Neural cell (in vitro differentiated cells): ENCODE measurements around the gene ANTXR1. TPM values are rescaled to one million over a fixed set of nuclear protein-coding genes. Genes with fewer than 3 reads are reported as not detected.

Experiments
- H2AFZ ChIP-seq: fragments of 200-600, 300-800 bp; sonication (generic), shearing (Covaris generic); 2 replicates; pipeline ENCODE4 v1.6.0; 2014; ENCODE audit warnings: low read depth, mild to moderate bottlenecking, antibody characterized with exemption, low read length, moderate library complexity
- H3F3A ChIP-seq: fragments of 200-600 bp; shearing (Covaris generic); 2 replicates; pipeline ENCODE4 v1.6.1; 2016; ENCODE audit warnings: mild to moderate bottlenecking, moderate library complexity, mixed read lengths, antibody characterized with exemption, low read length; ENCODE audit not compliant: insufficient read depth, poor library complexity, severe bottlenecking
- H3K27ac ChIP-seq: fragments of 200-600, 300-800 bp; sonication (generic), shearing (Covaris generic); 2 replicates; pipeline ENCODE4 v1.5.1; 2014; ENCODE audit warnings: mild to moderate bottlenecking, low read length, moderate library complexity
- H3K27me3 ChIP-seq: fragments of 300-800, 200-600 bp; sonication (generic), shearing (Covaris generic); 2 replicates; pipeline ENCODE4 v1.6.0; 2014; ENCODE audit warnings: mild to moderate bottlenecking, low read depth, low read length, moderate library complexity; ENCODE audit not compliant: insufficient read depth
- H3K36me3 ChIP-seq: fragments of 300-800, 200-600 bp; sonication (generic), shearing (Covaris generic); 2 replicates; pipeline ENCODE4 v1.5.1; 2014; ENCODE audit warnings: mild to moderate bottlenecking, antibody characterized with exemption, low read length, moderate library complexity; ENCODE audit not compliant: insufficient read depth
- H3K4me2 ChIP-seq: fragments of 300-800, 200-600 bp; sonication (generic), shearing (Covaris generic); 2 replicates; pipeline ENCODE4 v1.6.0; 2014; ENCODE audit warnings: mild to moderate bottlenecking, low read length
- H3K4me3 ChIP-seq: fragments of 300-800, 200-600 bp; sonication (generic), shearing (Covaris generic); 2 replicates; pipeline ENCODE4 v1.5.1; 2014; ENCODE audit warnings: mild to moderate bottlenecking, low read length, moderate library complexity
- H3K79me2 ChIP-seq: fragments of 200-600 bp; shearing (Covaris generic); replicated peaks from 2 replicates; pipeline ENCODE4 v1.6.0; 2014; ENCODE audit warnings: mild to moderate bottlenecking, low read length, moderate library complexity; ENCODE audit not compliant: insufficient read depth
- H3K9ac ChIP-seq: fragments of 300-800, 200-600 bp; sonication (generic), shearing (Covaris generic); 2 replicates; pipeline ENCODE4 v1.6.1; 2016; ENCODE audit warnings: mild to moderate bottlenecking, low read length, mixed read lengths
- H3K9me2 ChIP-seq: fragments of 200-600 bp; shearing (Covaris generic); 2 replicates; pipeline ENCODE4 v1.6.1; 2016; ENCODE audit warnings: mild to moderate bottlenecking, low read length, mixed read lengths; ENCODE audit not compliant: insufficient read depth
- H3K9me3 ChIP-seq: fragments of 200-600, 300-800 bp; sonication (generic), shearing (Covaris generic); 2 replicates; pipeline ENCODE4 v1.6.1; 2016; ENCODE audit warnings: mild to moderate bottlenecking, mixed run types, low read length, moderate library complexity, mixed read lengths
- H4K20me1 ChIP-seq: fragments of 200-600 bp; shearing (Covaris generic); 2 replicates; pipeline ENCODE4 v1.6.1; 2016; ENCODE audit warnings: mild to moderate bottlenecking, mixed run types; ENCODE audit not compliant: insufficient read depth
- EP300 ChIP-seq: fragments of 450-650 bp; conservative IDR thresholded peaks from 2 replicates; pipeline ENCODE4 v1.6.1; 2014; ENCODE audit warnings: antibody characterized with exemption, mild to moderate bottlenecking, moderate library complexity; ENCODE audit not compliant: poor library complexity, severe bottlenecking
- EZH2 ChIP-seq: fragments of 200-600, 300-800 bp; shearing (Covaris generic), sonication (generic); IDR thresholded peaks from 2 replicates; pipeline ENCODE4 v1.6.1; 2014; ENCODE audit warnings: antibody characterized with exemption, low read length, borderline replicate concordance, mild to moderate bottlenecking; ENCODE audit not compliant: insufficient read depth, poor library complexity, severe bottlenecking
- MXI1 ChIP-seq: fragments of 450-650 bp; conservative IDR thresholded peaks from 2 replicates; pipeline ENCODE4 v1.6.1; 2014; ENCODE audit warnings: antibody characterized with exemption, mild to moderate bottlenecking; ENCODE audit not compliant: poor library complexity, severe bottlenecking
- POLR2AphosphoS5 ChIP-seq: IDR thresholded peaks from 2 replicates; pipeline ENCODE4 v1.6.1; 2012
- RAD21 ChIP-seq: fragments of 450-650 bp; conservative IDR thresholded peaks from 2 replicates; pipeline ENCODE4 v1.6.1; 2014; ENCODE audit warnings: antibody characterized with exemption, mild to moderate bottlenecking, moderate library complexity
- SMC3 ChIP-seq: fragments of 450-650 bp; conservative IDR thresholded peaks from 2 replicates; pipeline ENCODE4 v1.6.1; 2014; ENCODE audit warnings: antibody characterized with exemption, mild to moderate bottlenecking, moderate library complexity; ENCODE audit not compliant: poor library complexity
- TAF1 ChIP-seq: IDR thresholded peaks from 2 replicates; pipeline ENCODE4 v1.6.1; 2012; ENCODE audit warnings: low read depth
- polyA plus RNA-seq: library from polyadenylated mRNA; depleted of rRNA; stranded (reverse); fragments of >200 nt; gene quantifications from 2 replicates; pipeline ENCODE4 v1.2.3, GENCODE V29; 2014
- TF ChIP-seq, protein P1 (sequence below): fragments of 450-650 bp; IDR thresholded peaks from 2 replicates; pipeline ENCODE4 v1.5.1; 2014; ENCODE audit warnings: antibody characterized with exemption, mild to moderate bottlenecking, moderate library complexity; ENCODE audit not compliant: poor library complexity, severe bottlenecking
- TF ChIP-seq, protein P2 (sequence below): IDR thresholded peaks from 2 replicates; pipeline ENCODE4 v1.6.1; 2012; ENCODE audit warnings: borderline replicate concordance

Gene ANTXR1
- polyA plus RNA-seq, 1 donor from 2014 or later: 4.9 TPM

DNA sequence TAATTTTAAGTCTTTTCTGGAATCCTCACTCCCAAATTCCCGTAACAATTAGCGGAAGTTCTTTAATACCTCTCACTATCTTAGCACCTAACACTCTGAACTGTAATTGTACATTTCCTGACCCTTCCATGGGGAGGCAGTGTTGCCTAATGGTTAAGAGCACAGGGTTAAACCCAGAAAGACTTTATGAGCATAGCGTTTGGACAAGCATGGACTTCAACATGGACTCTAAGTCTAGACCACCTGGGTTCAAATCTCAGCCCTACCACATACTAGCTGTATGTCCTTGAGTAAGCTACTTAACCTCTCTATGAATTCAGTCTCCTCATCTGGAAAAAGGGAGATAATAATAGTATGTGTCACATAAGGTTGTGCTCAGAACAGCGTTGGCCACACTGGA is 13.0 kb downstream of the ANTXR1 start:
- H3K9me2 ChIP-seq: no peaks in the 10 kb centered on the region
- H3K27me3 ChIP-seq: no peaks in the 10 kb centered on the region
- H3K9me3 ChIP-seq: no peaks in the 10 kb centered on the region
- no peak overlapping the region for H3K9ac ChIP-seq
- no peak overlapping the region for H3K27ac ChIP-seq
- H3K4me2 ChIP-seq: no peak overlapping the region
- TF ChIP-seq, protein P1, sequence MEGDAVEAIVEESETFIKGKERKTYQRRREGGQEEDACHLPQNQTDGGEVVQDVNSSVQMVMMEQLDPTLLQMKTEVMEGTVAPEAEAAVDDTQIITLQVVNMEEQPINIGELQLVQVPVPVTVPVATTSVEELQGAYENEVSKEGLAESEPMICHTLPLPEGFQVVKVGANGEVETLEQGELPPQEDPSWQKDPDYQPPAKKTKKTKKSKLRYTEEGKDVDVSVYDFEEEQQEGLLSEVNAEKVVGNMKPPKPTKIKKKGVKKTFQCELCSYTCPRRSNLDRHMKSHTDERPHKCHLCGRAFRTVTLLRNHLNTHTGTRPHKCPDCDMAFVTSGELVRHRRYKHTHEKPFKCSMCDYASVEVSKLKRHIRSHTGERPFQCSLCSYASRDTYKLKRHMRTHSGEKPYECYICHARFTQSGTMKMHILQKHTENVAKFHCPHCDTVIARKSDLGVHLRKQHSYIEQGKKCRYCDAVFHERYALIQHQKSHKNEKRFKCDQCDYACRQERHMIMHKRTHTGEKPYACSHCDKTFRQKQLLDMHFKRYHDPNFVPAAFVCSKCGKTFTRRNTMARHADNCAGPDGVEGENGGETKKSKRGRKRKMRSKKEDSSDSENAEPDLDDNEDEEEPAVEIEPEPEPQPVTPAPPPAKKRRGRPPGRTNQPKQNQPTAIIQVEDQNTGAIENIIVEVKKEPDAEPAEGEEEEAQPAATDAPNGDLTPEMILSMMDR: peak; percentile 8
- no peak for TF ChIP-seq SMC3
- no peak overlapping the region for H3K4me3 ChIP-seq
- peaks cover 62% of the 10 kb centered on the region for H3K79me2 ChIP-seq
- no peaks in the 10 kb centered on the region for H4K20me1 ChIP-seq
- no peaks in the 10 kb centered on the region for H3K36me3 ChIP-seq
- H2AFZ ChIP-seq: no peak overlapping the region
- no peaks in the 10 kb centered on the region for H3F3A ChIP-seq

DNA sequence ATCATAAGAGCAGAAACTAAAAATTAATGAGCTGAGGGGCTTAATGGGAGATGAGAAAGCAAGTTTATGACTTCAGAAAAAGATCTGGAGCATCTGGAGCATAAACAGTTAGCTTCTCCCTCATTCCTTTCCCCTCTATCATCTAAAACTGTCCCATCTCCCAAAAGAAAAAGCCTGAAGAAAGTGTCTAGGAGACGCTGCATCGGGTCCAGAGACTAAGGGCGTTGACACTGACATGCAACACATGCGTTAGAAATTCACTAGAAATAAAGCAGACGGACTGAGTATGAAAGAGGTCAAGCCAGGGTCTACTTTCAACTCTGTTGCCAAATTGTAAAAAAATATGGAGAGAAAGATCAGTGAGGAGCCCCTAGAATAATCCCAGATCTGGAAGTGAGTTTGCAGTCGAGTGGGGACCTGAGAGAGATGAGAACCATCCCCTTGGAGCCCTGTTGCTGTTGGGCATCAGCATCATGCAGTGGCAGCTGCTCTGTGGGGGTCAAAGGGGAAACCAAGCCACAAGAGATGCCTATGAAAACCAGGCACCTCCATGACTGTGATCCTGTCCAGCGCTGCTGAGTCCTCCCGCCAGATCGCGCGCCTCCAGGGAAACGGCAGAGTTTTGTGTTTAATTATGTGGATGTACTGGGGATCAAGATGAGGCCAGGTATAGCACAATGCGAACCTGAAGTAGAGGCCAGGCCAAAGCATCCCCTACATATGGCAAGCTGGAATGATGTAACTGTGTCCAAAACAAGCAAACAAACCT is 13.9 kb downstream of the ANTXR1 start:
- H3K4me3 ChIP-seq: no peak overlapping the region
- H3F3A ChIP-seq: no peaks in the 10 kb centered on the region
- no peaks in the 10 kb centered on the region for H3K9me2 ChIP-seq
- H3K4me2 ChIP-seq: no peak overlapping the region
- no peak overlapping the region for H2AFZ ChIP-seq
- peaks cover 60% of the 10 kb centered on the region for H3K79me2 ChIP-seq
- no peaks in the 10 kb centered on the region for H3K27me3 ChIP-seq
- H3K9ac ChIP-seq: no peak overlapping the region
- no peaks in the 10 kb centered on the region for H3K9me3 ChIP-seq
- TF ChIP-seq TAF1 (no peak), EZH2 (no peak), MXI1 (no peak), EP300 (no peak), SMC3 (no peak), RAD21 (no peak), POLR2AphosphoS5 (no peak)
- TF ChIP-seq, protein P2, sequence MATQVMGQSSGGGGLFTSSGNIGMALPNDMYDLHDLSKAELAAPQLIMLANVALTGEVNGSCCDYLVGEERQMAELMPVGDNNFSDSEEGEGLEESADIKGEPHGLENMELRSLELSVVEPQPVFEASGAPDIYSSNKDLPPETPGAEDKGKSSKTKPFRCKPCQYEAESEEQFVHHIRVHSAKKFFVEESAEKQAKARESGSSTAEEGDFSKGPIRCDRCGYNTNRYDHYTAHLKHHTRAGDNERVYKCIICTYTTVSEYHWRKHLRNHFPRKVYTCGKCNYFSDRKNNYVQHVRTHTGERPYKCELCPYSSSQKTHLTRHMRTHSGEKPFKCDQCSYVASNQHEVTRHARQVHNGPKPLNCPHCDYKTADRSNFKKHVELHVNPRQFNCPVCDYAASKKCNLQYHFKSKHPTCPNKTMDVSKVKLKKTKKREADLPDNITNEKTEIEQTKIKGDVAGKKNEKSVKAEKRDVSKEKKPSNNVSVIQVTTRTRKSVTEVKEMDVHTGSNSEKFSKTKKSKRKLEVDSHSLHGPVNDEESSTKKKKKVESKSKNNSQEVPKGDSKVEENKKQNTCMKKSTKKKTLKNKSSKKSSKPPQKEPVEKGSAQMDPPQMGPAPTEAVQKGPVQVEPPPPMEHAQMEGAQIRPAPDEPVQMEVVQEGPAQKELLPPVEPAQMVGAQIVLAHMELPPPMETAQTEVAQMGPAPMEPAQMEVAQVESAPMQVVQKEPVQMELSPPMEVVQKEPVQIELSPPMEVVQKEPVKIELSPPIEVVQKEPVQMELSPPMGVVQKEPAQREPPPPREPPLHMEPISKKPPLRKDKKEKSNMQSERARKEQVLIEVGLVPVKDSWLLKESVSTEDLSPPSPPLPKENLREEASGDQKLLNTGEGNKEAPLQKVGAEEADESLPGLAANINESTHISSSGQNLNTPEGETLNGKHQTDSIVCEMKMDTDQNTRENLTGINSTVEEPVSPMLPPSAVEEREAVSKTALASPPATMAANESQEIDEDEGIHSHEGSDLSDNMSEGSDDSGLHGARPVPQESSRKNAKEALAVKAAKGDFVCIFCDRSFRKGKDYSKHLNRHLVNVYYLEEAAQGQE: no peak
- TF ChIP-seq, protein P1: no peak
- H3K36me3 ChIP-seq: no peaks in the 10 kb centered on the region
- no peak overlapping the region for H3K27ac ChIP-seq
- no peaks in the 10 kb centered on the region for H4K20me1 ChIP-seq
